NT2/D1 (cell line): ENCODE measurements around the gene PRR18.

ENCODE experiments used
- SUZ12 ChIP-seq: IDR thresholded peaks from 2 replicates; pipeline ENCODE4 v1.6.1; 2011; ENCODE audit not compliant: insufficient read length, insufficient read depth; ENCODE audit errors: extremely low read depth
- YY1 ChIP-seq: IDR thresholded peaks from 2 replicates; pipeline ENCODE4 v1.6.1; 2011; ENCODE audit not compliant: insufficient read length, insufficient read depth
- ZNF274 ChIP-seq: IDR thresholded peaks from 2 replicates; pipeline ENCODE4 v1.6.1; 2011; ENCODE audit warnings: mild to moderate bottlenecking, low read depth, low read length

GRCh38 chr6:166266336-166266735, 41.9 kb downstream of the PRR18 start:
- TF ChIP-seq SUZ12 (no peak), ZNF274 (no peak), YY1 (no peak)
